ENCODE data around the gene LARP6. TPM values are rescaled to one million over a fixed set of nuclear protein-coding genes. Genes with fewer than 3 reads are reported as not detected.
"Not testable (repeated sequence)": the region's sequence is repeated elsewhere in the genome, so short reads cannot be mapped to it uniquely, and the experiment has no call there.

LARP6 gene
- total RNA-seq, 1 donor from 2014 or later: 101 TPM

DNA sequence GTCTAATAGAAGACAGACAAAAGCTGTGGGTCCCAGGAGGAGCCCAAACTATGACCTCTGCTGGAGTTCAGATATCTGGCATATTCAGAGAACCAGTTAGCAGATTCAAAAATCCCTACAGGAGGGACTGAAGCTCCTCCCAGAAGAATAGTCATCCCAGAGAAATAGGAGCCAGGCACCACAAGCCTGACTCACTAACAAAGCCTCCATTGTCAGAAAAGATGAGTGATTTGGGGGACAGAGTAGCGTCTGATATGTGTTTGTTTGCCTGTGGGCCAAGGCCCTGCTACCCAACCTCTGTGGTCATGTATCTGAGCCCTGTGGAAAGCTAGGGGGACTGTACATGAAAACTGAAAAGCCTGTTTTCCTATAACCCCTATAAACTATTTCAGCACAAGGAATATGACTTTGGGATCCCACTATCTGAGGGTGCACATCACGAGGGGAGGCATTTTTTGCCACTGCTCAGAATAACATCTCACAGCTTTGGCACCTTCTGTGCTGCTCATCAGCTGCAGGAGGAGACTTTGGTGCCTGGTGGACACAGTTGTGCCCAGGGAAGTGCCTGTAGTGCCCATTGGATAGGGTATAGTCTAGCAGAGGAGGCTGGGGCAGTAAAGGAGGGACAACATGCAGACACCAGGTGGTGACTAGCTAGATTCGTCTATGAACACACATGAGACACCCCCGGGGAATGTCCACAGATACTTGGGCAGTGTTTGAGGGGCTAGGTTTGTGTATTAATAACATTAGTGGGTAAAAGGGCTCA, 9.7 kb upstream of the LARP6 start:
- Histone ChIP-seq H3K27me3 (ENCODE audit: control insufficient read depth, insufficient read depth, low read length) (no peaks in the 10 kb centered on the region), H3K4me3 (ENCODE audit: low read depth, low read length) (no peak overlapping the region), H3K36me3 (ENCODE audit: control insufficient read depth, insufficient read depth, low read length) (no peaks in the 10 kb centered on the region)
- TF ChIP-seq, protein P1, sequence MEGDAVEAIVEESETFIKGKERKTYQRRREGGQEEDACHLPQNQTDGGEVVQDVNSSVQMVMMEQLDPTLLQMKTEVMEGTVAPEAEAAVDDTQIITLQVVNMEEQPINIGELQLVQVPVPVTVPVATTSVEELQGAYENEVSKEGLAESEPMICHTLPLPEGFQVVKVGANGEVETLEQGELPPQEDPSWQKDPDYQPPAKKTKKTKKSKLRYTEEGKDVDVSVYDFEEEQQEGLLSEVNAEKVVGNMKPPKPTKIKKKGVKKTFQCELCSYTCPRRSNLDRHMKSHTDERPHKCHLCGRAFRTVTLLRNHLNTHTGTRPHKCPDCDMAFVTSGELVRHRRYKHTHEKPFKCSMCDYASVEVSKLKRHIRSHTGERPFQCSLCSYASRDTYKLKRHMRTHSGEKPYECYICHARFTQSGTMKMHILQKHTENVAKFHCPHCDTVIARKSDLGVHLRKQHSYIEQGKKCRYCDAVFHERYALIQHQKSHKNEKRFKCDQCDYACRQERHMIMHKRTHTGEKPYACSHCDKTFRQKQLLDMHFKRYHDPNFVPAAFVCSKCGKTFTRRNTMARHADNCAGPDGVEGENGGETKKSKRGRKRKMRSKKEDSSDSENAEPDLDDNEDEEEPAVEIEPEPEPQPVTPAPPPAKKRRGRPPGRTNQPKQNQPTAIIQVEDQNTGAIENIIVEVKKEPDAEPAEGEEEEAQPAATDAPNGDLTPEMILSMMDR (IDR thresholded peaks at IDR 0.05; ENCODE audit: insufficient read depth, low read length, poor library complexity, severe bottlenecking): no peak
- DNase-seq (ENCODE audit: low read depth): peak; percentile 50

DNA sequence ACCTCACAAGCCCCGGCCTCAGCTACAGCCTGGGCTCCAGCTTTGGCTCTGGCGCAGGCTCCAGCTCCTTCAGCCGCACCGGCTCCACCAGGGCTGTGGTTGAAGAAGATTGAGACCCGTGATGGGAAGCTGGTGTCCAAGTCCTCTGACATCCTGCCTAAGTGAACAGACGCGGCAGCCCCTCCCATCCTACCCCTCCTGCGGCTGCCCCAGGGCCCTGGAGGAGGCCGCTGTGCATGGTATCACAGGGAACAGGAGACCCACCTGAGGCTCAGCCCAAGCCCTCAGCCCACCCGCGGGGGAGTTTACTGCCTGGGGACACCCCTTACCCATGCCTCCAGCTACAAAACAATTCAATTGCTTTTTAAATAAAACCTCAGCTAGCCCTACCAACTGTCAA, 6.0 kb upstream of the LARP6 start:
- no peak overlapping the region for H3K4me3 ChIP-seq (ENCODE audit: low read depth, low read length)
- H3K36me3 ChIP-seq (ENCODE audit: control insufficient read depth, insufficient read depth, low read length): no peaks in the 10 kb centered on the region
- TF ChIP-seq, protein P1 (IDR thresholded peaks at IDR 0.05; ENCODE audit: insufficient read depth, low read length, poor library complexity, severe bottlenecking): no peak
- no peaks in the 10 kb centered on the region for H3K27me3 ChIP-seq (ENCODE audit: control insufficient read depth, insufficient read depth, low read length)
- no peak for DNase-seq (ENCODE audit: low read depth)

DNA sequence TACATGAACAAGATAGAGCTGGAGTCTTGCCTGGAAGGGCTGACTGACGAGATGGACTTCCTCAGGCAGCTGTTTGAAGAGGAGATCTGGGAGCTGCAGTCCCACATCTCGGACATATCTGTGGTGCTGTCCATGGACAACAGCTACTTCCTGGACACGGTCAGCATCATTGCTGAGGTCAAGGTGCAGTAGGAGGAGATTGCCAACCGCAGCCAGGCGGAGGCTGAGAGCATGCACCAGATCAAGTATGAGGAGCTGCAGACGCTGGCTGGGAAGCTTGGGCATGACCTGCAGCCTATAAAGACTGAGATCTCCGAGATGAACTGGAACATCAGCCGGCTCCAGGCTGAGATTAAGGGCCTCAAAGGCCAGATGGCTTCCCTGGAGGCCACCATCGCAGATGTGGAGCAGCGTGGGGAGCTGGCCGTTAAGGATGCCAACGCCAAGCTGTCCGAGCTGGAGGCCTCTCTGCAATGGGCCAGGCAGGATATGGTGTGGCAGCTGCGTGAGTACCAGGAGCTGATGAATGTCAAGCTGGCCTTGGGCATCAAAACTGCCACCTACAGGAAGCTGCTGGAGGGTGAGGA, 5.5 kb upstream of the LARP6 start:
- Histone ChIP-seq H3K36me3 (ENCODE audit: control insufficient read depth, insufficient read depth, low read length) (no peaks in the 10 kb centered on the region), H3K27me3 (ENCODE audit: control insufficient read depth, insufficient read depth, low read length) (no peaks in the 10 kb centered on the region), H3K4me3 (ENCODE audit: low read depth, low read length) (no peak overlapping the region)
- TF ChIP-seq, protein P1 (IDR thresholded peaks at IDR 0.05; ENCODE audit: insufficient read depth, low read length, poor library complexity, severe bottlenecking): no peak
- no peak for DNase-seq (ENCODE audit: low read depth)

DNA sequence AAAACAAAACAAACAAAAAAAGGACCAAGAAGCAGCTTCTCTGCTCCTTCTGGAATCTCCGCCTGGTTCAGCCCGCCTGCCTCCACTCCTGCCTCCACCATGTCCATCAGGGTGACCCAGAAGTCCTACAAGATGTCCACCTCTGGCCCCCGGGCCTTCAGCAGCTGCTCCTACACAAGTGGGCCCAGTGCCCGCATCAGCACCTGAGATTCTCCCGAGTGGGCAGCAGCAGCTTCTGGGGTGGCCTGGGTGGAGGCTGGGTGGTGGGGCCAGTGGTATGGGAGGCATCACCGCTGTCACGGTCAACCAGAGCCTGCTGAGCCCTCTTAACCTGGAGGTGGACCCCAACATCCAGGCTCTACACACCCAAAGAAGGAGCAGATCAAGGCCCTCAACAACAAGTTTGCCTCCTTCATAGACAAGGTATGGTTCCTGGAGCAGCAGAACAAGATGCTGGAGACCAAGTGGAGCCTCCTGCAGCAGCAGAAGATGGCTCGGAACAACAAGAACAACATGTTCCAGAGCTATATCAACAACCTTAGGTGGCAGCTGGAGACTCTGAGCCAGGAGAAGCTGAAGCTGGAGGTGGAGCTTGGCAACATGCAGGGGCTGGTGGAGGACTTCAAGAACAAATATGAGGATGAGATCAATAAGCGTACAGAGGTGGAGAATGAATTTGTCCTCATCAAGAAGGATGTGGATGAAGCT, 4.8 kb upstream of the LARP6 start:
- not testable (repeated sequence) for H3K4me3 ChIP-seq (ENCODE audit: low read depth, low read length); DNase-seq (ENCODE audit: low read depth); H3K36me3 ChIP-seq (ENCODE audit: control insufficient read depth, insufficient read depth, low read length); H3K27me3 ChIP-seq (ENCODE audit: control insufficient read depth, insufficient read depth, low read length)

DNA sequence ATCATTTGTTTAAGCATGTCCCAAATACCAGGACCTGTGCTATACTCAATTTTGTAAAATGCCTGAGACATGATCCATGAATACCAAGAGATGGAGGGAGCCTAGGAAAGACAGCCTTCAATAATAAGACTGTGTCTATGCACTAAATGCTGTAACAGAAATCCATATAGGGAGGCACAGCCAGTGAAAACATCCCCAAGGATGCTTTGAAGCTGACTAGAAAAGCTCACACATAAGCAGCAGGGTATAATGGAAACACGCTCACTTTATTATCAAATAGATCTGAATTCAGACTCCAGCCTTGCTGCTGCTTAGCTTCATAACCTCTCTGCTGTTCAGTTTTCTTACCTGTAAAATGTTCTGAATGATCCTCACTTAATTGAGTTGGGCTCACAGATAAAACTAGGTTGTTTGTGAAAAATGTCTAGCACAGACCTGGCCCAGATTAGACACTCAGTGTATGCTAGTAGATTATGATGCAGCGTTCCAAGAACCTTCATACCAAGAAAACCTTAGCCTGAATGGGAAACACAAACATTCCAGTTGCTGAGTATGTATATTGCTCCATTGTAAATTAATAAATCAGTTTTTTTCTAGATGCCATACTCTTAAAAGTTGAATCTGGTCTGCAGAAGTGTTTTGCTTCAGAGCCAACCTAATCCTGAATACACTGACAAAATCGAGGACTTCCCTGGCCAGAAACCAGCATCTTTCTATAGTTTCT, 3.8 kb upstream of the LARP6 start:
- TF ChIP-seq, protein P1 (IDR thresholded peaks at IDR 0.05; ENCODE audit: insufficient read depth, low read length, poor library complexity, severe bottlenecking): no peak
- no peak overlapping the region for H3K4me3 ChIP-seq (ENCODE audit: low read depth, low read length)
- no peak for DNase-seq (ENCODE audit: low read depth)
- H3K27me3 ChIP-seq (ENCODE audit: control insufficient read depth, insufficient read depth, low read length): no peaks in the 10 kb centered on the region
- H3K36me3 ChIP-seq (ENCODE audit: control insufficient read depth, insufficient read depth, low read length): no peaks in the 10 kb centered on the region

Data from kidney epithelial cell (primary cell).